ENCODE measurements around the gene LYPLAL1.

- TF ChIP-seq CTCF (conservative IDR thresholded peaks at IDR 0.05 in 1 of 2, IDR thresholded peaks at IDR 0.05 in 1 of 2; ENCODE audit: extremely low read depth in 1 of 2, insufficient read depth in 1 of 2, low read depth in 1 of 2, low read length in 2 of 2) (no peak), EZH2 (IDR thresholded peaks at IDR 0.05; ENCODE audit: borderline replicate concordance, low read length) (no peak)
Observed at GRCh38 chr1:219185486-219186117, 11.9 kb downstream of the LYPLAL1 start.

All from mammary epithelial cell (primary cell).